Measurements from ENCODE around the gene YAP1.

The YAP1 gene

GRCh38 chr11:102226702-102227490 is 116.6 kb downstream of the YAP1 start:
- DNase-seq (ENCODE audit: insufficient read length, low spot score) (no peak), FAIRE-seq (no peak)
- no peak for TF ChIP-seq TAF1 (IDR thresholded peaks at IDR 0.05; ENCODE audit: low read depth, low read length)
- TF ChIP-seq POLR2AphosphoS5 (IDR thresholded peaks at IDR 0.05; ENCODE audit: low read depth, low read length): no peak
- TF ChIP-seq POU2F2 (IDR thresholded peaks at IDR 0.05; ENCODE audit: low read depth, low read length): no peak
- TF ChIP-seq SPI1 (IDR thresholded peaks at IDR 0.05; ENCODE audit: low read depth, low read length): no peak
- no peak for TF ChIP-seq PAX5 (IDR thresholded peaks at IDR 0.05; ENCODE audit: insufficient read depth, low read length, severe bottlenecking)

GRCh38 chr11:102229510-102230123 is 119.4 kb downstream of the YAP1 start:
- TF ChIP-seq TAF1 (IDR thresholded peaks at IDR 0.05; ENCODE audit: low read depth, low read length) (no peak), POLR2AphosphoS5 (IDR thresholded peaks at IDR 0.05; ENCODE audit: low read depth, low read length) (no peak), SPI1 (IDR thresholded peaks at IDR 0.05; ENCODE audit: low read depth, low read length) (no peak), POU2F2 (IDR thresholded peaks at IDR 0.05; ENCODE audit: low read depth, low read length) (no peak), PAX5 (IDR thresholded peaks at IDR 0.05; ENCODE audit: insufficient read depth, low read length, severe bottlenecking) (no peak), POLR2A (IDR thresholded peaks at IDR 0.05; ENCODE audit: low read depth, low read length) (no peak)
- no peak for DNase-seq (ENCODE audit: insufficient read length, low spot score)
- no peak for FAIRE-seq

GRCh38 chr11:102230186-102230585 is 119.9 kb downstream of the YAP1 start:
- DNase-seq (ENCODE audit: insufficient read length, low spot score): no peak
- no peak for FAIRE-seq
- TF ChIP-seq POU2F2 (IDR thresholded peaks at IDR 0.05; ENCODE audit: low read depth, low read length): no peak
- no peak for TF ChIP-seq TAF1 (IDR thresholded peaks at IDR 0.05; ENCODE audit: low read depth, low read length)
- TF ChIP-seq POLR2A (IDR thresholded peaks at IDR 0.05; ENCODE audit: low read depth, low read length): no peak
- TF ChIP-seq PAX5 (IDR thresholded peaks at IDR 0.05; ENCODE audit: insufficient read depth, low read length, severe bottlenecking): no peak
- no peak for TF ChIP-seq SPI1 (IDR thresholded peaks at IDR 0.05; ENCODE audit: low read depth, low read length)
- TF ChIP-seq POLR2AphosphoS5 (IDR thresholded peaks at IDR 0.05; ENCODE audit: low read depth, low read length): no peak

GRCh38 chr11:102230911-102231310 is 120.7 kb downstream of the YAP1 start:
- DNase-seq (ENCODE audit: insufficient read length, low spot score) (no peak), FAIRE-seq (no peak)
- TF ChIP-seq SPI1 (IDR thresholded peaks at IDR 0.05; ENCODE audit: low read depth, low read length) (no peak), PAX5 (IDR thresholded peaks at IDR 0.05; ENCODE audit: insufficient read depth, low read length, severe bottlenecking) (no peak), POLR2A (IDR thresholded peaks at IDR 0.05; ENCODE audit: low read depth, low read length) (no peak), POLR2AphosphoS5 (IDR thresholded peaks at IDR 0.05; ENCODE audit: low read depth, low read length) (no peak), TAF1 (IDR thresholded peaks at IDR 0.05; ENCODE audit: low read depth, low read length) (no peak)

GRCh38 chr11:102234779-102235439 is 124.7 kb downstream of the YAP1 start:
- no peak for DNase-seq (ENCODE audit: insufficient read length, low spot score)
- TF ChIP-seq SPI1 (IDR thresholded peaks at IDR 0.05; ENCODE audit: low read depth, low read length): no peak
- TF ChIP-seq TAF1 (IDR thresholded peaks at IDR 0.05; ENCODE audit: low read depth, low read length): no peak
- no peak for TF ChIP-seq POLR2A (IDR thresholded peaks at IDR 0.05; ENCODE audit: low read depth, low read length)
- TF ChIP-seq POU2F2 (IDR thresholded peaks at IDR 0.05; ENCODE audit: low read depth, low read length): no peak
- no peak for FAIRE-seq

- TF ChIP-seq TAF1 (IDR thresholded peaks at IDR 0.05; ENCODE audit: low read depth, low read length) (no peak), POLR2AphosphoS5 (IDR thresholded peaks at IDR 0.05; ENCODE audit: low read depth, low read length) (no peak), POU2F2 (IDR thresholded peaks at IDR 0.05; ENCODE audit: low read depth, low read length) (no peak), PAX5 (IDR thresholded peaks at IDR 0.05; ENCODE audit: insufficient read depth, low read length, severe bottlenecking) (no peak), POLR2A (IDR thresholded peaks at IDR 0.05; ENCODE audit: low read depth, low read length) (no peak), SPI1 (IDR thresholded peaks at IDR 0.05; ENCODE audit: low read depth, low read length) (no peak)
- FAIRE-seq: no peak
- no peak for DNase-seq (ENCODE audit: insufficient read length, low spot score)
Measured at GRCh38 chr11:102237096-102237735, 127.0 kb downstream of the YAP1 start.

GRCh38 chr11:102238391-102238821 is 128.2 kb downstream of the YAP1 start:
- DNase-seq (ENCODE audit: insufficient read length, low spot score) (no peak), FAIRE-seq (no peak)
- TF ChIP-seq TAF1 (IDR thresholded peaks at IDR 0.05; ENCODE audit: low read depth, low read length) (no peak), SPI1 (IDR thresholded peaks at IDR 0.05; ENCODE audit: low read depth, low read length) (no peak), POLR2AphosphoS5 (IDR thresholded peaks at IDR 0.05; ENCODE audit: low read depth, low read length) (no peak), POLR2A (IDR thresholded peaks at IDR 0.05; ENCODE audit: low read depth, low read length) (no peak), PAX5 (IDR thresholded peaks at IDR 0.05; ENCODE audit: insufficient read depth, low read length, severe bottlenecking) (no peak), POU2F2 (IDR thresholded peaks at IDR 0.05; ENCODE audit: low read depth, low read length) (no peak)

GRCh38 chr11:102239448-102239847 is 129.2 kb downstream of the YAP1 start:
- no peak for FAIRE-seq
- no peak for TF ChIP-seq POLR2A (IDR thresholded peaks at IDR 0.05; ENCODE audit: low read depth, low read length)
- TF ChIP-seq PAX5 (IDR thresholded peaks at IDR 0.05; ENCODE audit: insufficient read depth, low read length, severe bottlenecking): no peak
- no peak for TF ChIP-seq TAF1 (IDR thresholded peaks at IDR 0.05; ENCODE audit: low read depth, low read length)
- TF ChIP-seq POU2F2 (IDR thresholded peaks at IDR 0.05; ENCODE audit: low read depth, low read length): no peak
- no peak for TF ChIP-seq SPI1 (IDR thresholded peaks at IDR 0.05; ENCODE audit: low read depth, low read length)
- no peak for TF ChIP-seq POLR2AphosphoS5 (IDR thresholded peaks at IDR 0.05; ENCODE audit: low read depth, low read length)

GRCh38 chr11:102239911-102240310 is 129.7 kb downstream of the YAP1 start:
- FAIRE-seq: no peak
- no peak for TF ChIP-seq POU2F2 (IDR thresholded peaks at IDR 0.05; ENCODE audit: low read depth, low read length)
- no peak for TF ChIP-seq TAF1 (IDR thresholded peaks at IDR 0.05; ENCODE audit: low read depth, low read length)
- no peak for TF ChIP-seq SPI1 (IDR thresholded peaks at IDR 0.05; ENCODE audit: low read depth, low read length)
- no peak for TF ChIP-seq PAX5 (IDR thresholded peaks at IDR 0.05; ENCODE audit: insufficient read depth, low read length, severe bottlenecking)
- no peak for TF ChIP-seq POLR2A (IDR thresholded peaks at IDR 0.05; ENCODE audit: low read depth, low read length)
- TF ChIP-seq POLR2AphosphoS5 (IDR thresholded peaks at IDR 0.05; ENCODE audit: low read depth, low read length): no peak
- DNase-seq (ENCODE audit: insufficient read length, low spot score): no peak

More at GRCh38 chr11:102239448-102239847, 129.2 kb downstream of the YAP1 start:
- no peak for DNase-seq (ENCODE audit: insufficient read length, low spot score)
